Kidney (tissue), 14 donors: ENCODE data around the gene KIRREL3. TPM values are rescaled to one million over a fixed set of nuclear protein-coding genes. Genes with fewer than 3 reads are reported as not detected.

Source experiments
- DNase-seq, 5 donors: peaks; one replicate each; pipeline ENCODE4 v3.0.0-alpha.2; 2013 to 2020
- FAIRE-seq: peaks from 2 replicates; lab custom pipeline; 2012; peaks lifted over from hg19 to GRCh38; lab: Jason Lieb, UNC
- H3K27ac ChIP-seq, 2 donors: one replicate each; pipeline ENCODE4 v1.7.0; 2013; ENCODE audit warnings: low read depth in 2 of 2, low read length in 2 of 2, inconsistent platforms in 1 of 2
- H3K27me3 ChIP-seq: one replicate; pipeline ENCODE4 v1.7.1; 2013; ENCODE audit warnings: low read length, inconsistent platforms; ENCODE audit not compliant: control insufficient read depth, insufficient read depth
- H3K36me3 ChIP-seq, 3 donors: one replicate each; pipeline versions ENCODE4 v1.7.0 to v1.7.1; 2013; ENCODE audit warnings: low read length in 3 of 3, control low read depth in 1 of 3, inconsistent platforms in 1 of 3; ENCODE audit not compliant: insufficient read depth in 3 of 3, control insufficient read depth in 2 of 3
- H3K4me1 ChIP-seq, 3 donors: one replicate each; pipeline versions ENCODE4 v1.7.0 to v1.7.1; 2013; ENCODE audit warnings: low read length in 3 of 3, inconsistent platforms in 1 of 3, low read depth in 1 of 3; ENCODE audit not compliant: control insufficient read depth in 2 of 3, insufficient read depth in 2 of 3
- H3K4me3 ChIP-seq, 3 donors: one replicate each; pipeline versions ENCODE4 v1.7.0 to v1.8.1; 2013; ENCODE audit warnings: low read length in 3 of 3, control low read depth in 1 of 3, inconsistent platforms in 1 of 3
- H3K9ac ChIP-seq, 3 donors: one replicate each; pipeline versions ENCODE4 v1.7.0 to v1.7.1; 2013; ENCODE audit warnings: low read length in 3 of 3, control low read depth in 1 of 3, inconsistent platforms in 1 of 3
- H3K9me3 ChIP-seq, 3 donors: one replicate each; pipeline versions ENCODE4 v1.7.0 to v1.7.1; 2013; ENCODE audit warnings: low read length in 3 of 3, control low read depth in 1 of 3, inconsistent platforms in 1 of 3; ENCODE audit not compliant: control insufficient read depth in 2 of 3, insufficient read depth in 1 of 3
- intact Hi-C: fragments of 100-400 bp; cut with DNase I; formaldehyde crosslinking; loops from one replicate; pipeline ENCODE4 v1.11.1; 2022
- polyA plus RNA-seq: library from polyadenylated mRNA; stranded (reverse); fragments of 350-450 nt; fragmentation: Illumina TruSeq; extraction: RNeasy Lipid Tissue Mini Kit (QIAGEN cat#74804); gene quantifications from one replicate; pipeline ENCODE4 v1.2.3, GENCODE V29; 2014; ENCODE audit warnings: low read depth, low replicate concordance; ENCODE audit not compliant: insufficient read depth
- total RNA-seq: library from RNA; stranded (reverse); fragmentation: NEBNext Ultra II Directional; extraction: Animal tissue kit (Norgen Biotek cat#: 25700); gene quantifications from one replicate; pipeline ENCODE4 v1.2.1, GENCODE V29; 2021
- TF ChIP-seq, protein P1 (sequence below): IDR thresholded peaks from 3 replicates; pipeline ENCODE4 v1.5.1; 2012; ENCODE audit warnings: mild to moderate bottlenecking, moderate library complexity, borderline replicate concordance; ENCODE audit not compliant: insufficient read depth; ENCODE audit errors: extremely low read depth
- donor health status: control.
- donor health status: control.
- donor health status: control.
- donor health status: control.
- donor health status: control.
- donor health status: DM: yes; HTN: yes; CAD: no.
- donor health status: Normal renal cell carcinoma (clear cell type).

Gene KIRREL3
- total and polyA plus RNA-seq, 2 donors from 2014 or later, result 0.19 to 0.22 TPM

DNA sequence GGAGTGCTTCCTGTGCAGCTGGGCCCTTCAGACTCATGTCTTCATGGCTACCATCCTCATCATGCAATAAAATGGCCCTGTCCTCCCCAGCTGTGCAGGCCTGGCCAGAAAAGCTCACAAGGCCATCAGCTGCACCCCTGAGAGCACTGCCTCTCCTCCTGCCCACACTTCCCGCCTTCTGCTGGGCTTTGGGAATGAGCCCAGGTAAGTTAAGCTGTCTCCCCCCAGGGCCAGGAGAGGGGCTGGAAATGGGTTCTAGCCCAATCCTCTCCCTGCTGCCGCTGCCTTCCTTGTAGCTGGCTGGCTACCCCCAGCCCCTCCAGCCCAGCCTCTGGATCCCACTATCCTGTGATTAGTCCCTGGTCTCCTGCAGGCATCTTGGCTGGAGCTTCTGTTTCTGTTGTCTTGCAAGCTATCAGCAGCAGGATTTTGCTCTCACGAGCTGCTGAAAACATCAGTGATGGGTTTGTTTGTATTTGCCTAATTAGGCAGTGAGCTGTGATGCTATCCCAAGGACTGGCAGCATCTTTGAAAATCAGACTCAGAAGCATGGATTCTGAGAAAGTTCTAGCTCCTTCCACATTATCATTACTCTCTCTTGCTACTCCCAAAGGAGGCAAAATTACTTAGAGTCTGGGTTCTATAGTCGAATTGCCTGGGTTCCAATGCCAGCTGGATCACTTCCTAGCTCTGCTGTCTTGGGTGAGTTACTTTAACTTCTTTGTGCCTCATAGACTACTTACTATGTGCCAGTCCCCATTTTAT lies 476.9 kb downstream of the KIRREL3 start:
- FAIRE-seq, result no peak
- TF ChIP-seq, protein P1, sequence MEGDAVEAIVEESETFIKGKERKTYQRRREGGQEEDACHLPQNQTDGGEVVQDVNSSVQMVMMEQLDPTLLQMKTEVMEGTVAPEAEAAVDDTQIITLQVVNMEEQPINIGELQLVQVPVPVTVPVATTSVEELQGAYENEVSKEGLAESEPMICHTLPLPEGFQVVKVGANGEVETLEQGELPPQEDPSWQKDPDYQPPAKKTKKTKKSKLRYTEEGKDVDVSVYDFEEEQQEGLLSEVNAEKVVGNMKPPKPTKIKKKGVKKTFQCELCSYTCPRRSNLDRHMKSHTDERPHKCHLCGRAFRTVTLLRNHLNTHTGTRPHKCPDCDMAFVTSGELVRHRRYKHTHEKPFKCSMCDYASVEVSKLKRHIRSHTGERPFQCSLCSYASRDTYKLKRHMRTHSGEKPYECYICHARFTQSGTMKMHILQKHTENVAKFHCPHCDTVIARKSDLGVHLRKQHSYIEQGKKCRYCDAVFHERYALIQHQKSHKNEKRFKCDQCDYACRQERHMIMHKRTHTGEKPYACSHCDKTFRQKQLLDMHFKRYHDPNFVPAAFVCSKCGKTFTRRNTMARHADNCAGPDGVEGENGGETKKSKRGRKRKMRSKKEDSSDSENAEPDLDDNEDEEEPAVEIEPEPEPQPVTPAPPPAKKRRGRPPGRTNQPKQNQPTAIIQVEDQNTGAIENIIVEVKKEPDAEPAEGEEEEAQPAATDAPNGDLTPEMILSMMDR, result no peak
- no peak for DNase-seq

DNA sequence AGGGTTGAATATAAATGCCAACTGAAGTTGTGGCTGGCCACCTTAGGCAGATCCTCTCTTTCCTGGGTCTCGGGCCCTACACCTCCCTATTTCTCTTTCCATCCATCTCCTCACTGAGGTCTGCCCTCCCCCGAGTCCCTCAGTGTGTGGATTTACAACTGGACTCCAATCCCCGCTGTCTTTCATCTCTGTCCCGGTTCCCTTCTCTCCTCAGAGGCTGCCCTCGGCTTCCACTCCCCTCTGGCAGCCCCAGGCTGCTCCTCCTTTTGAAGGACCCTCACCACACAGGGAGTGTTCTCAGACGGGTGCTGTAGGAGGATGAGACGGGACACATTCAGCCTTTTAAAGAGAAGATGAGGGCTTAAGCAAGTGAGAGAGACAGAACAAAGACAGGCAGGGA lies 478.0 kb downstream of the KIRREL3 start:
- Histone ChIP-seq H3K4me3 (no peak overlapping the region), H3K9ac (no peak overlapping the region), H3K4me1 (no peaks in the 10 kb centered on the region), H3K9me3 (no peaks in the 10 kb centered on the region), H3K27me3 (no peaks in the 10 kb centered on the region), H3K27ac (no peak overlapping the region), H3K36me3 (no peaks in the 10 kb centered on the region)
- FAIRE-seq, result no peak
- DNase-seq, result no peak
- intact Hi-C loops, result no loop called here
- TF ChIP-seq, protein P1, result no peak

More for the DNA sequence above, 476.9 kb downstream of the KIRREL3 start:
- Histone ChIP-seq H3K27me3 (no peaks in the 10 kb centered on the region), H3K27ac (no peak overlapping the region), H3K4me1 (no peaks in the 10 kb centered on the region), H3K36me3 (no peaks in the 10 kb centered on the region), H3K4me3 (no peak overlapping the region), H3K9me3 (no peaks in the 10 kb centered on the region), H3K9ac (no peak overlapping the region)
- intact Hi-C loops, result no loop called here

DNA sequence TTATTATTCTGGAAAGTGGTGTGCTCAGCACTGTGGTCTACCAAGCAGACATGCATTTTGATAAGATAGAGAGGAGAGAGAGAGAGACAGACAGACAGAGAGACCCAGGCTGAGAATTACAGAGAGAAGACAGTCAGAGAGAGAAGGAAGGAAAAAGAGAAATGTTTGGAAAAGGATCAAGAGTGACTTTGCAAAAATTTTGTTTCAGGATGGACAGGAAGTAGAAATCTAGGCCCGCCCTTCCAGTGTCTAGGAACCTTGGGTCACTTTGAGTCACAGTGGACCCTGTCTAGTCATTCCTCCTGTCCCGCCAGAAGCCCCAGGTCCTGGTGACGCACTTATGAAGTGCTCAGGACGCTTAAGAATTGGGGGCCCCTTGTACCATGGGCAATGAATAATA lies 478.4 kb downstream of the KIRREL3 start:
- TF ChIP-seq, protein P1, result no peak
- Histone ChIP-seq H3K36me3 (no peaks in the 10 kb centered on the region), H3K27me3 (no peaks in the 10 kb centered on the region), H3K4me3 (no peak overlapping the region), H3K9ac (no peak overlapping the region), H3K4me1 (no peaks in the 10 kb centered on the region), H3K27ac (no peak overlapping the region), H3K9me3 (no peaks in the 10 kb centered on the region)
- intact Hi-C loops, result no loop called here
- DNase-seq, result no peak
- FAIRE-seq, result no peak
